WTC11 (cell line): ENCODE data around the gene BRMS1.

Experiments used
- CREB1 ChIP-seq: sonication (generic); formaldehyde crosslinking; IDR thresholded peaks from 2 replicates; pipeline ENCODE4 v1.8.0; 2023; ENCODE audit warnings: mild to moderate bottlenecking, missing genetic modification reagents
- FOXK1 ChIP-seq: sonication (generic); formaldehyde crosslinking; IDR thresholded peaks from 2 replicates; pipeline ENCODE4 v1.8.0; 2022; ENCODE audit warnings: mild to moderate bottlenecking, moderate library complexity, missing genetic modification reagents
- JUN ChIP-seq: sonication (generic); formaldehyde crosslinking; IDR thresholded peaks from 2 replicates; pipeline ENCODE4 v1.8.0; 2023; ENCODE audit warnings: mild to moderate bottlenecking, missing genetic modification reagents
- TF ChIP-seq, protein P1 (sequence below): fragments of 200-600 bp; IDR thresholded peaks from 2 replicates; pipeline ENCODE4 v1.8.0; 2022; ENCODE audit warnings: antibody characterized with exemption

DNA sequence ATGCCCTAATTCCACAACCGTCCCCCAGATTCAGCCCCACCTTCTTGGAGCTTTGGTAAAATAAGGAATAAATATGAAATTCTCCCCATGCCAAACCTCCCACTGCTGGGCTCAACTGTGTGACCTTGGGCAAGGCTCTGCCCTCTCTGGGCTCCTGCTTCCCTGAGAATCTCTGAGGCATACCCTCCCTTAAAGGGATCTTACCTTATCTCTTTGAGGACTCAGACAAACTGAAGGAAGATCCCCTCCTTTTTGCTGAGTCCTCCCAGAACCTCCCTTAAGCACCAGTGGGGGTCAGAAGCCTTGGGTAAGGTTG lies 30.8 kb downstream of the BRMS1 start:
- TF ChIP-seq CREB1 (CRISPR knock-in tag) (no peak), JUN (CRISPR knock-in tag) (no peak), FOXK1 (CRISPR knock-in tag) (no peak)
- TF ChIP-seq, protein P1, sequence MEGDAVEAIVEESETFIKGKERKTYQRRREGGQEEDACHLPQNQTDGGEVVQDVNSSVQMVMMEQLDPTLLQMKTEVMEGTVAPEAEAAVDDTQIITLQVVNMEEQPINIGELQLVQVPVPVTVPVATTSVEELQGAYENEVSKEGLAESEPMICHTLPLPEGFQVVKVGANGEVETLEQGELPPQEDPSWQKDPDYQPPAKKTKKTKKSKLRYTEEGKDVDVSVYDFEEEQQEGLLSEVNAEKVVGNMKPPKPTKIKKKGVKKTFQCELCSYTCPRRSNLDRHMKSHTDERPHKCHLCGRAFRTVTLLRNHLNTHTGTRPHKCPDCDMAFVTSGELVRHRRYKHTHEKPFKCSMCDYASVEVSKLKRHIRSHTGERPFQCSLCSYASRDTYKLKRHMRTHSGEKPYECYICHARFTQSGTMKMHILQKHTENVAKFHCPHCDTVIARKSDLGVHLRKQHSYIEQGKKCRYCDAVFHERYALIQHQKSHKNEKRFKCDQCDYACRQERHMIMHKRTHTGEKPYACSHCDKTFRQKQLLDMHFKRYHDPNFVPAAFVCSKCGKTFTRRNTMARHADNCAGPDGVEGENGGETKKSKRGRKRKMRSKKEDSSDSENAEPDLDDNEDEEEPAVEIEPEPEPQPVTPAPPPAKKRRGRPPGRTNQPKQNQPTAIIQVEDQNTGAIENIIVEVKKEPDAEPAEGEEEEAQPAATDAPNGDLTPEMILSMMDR, result no peak
